Central memory CD8-positive, alpha-beta T cell (primary cell): Measurements from ENCODE around the gene NUTM1.
A peak's percentile ranks its signal among the peaks of the same experiment; 100 is the strongest.

Source experiments
- ATAC-seq: fragments of 150-1000 bp; cut with Tn5 transposase; replicated peaks from 2 replicates; pipeline ENCODE4 v1.10.0; 2022; ENCODE audit warnings: mild to moderate bottlenecking, moderate FRiP score, moderate number of reproducible peaks; ENCODE audit not compliant: poor library complexity, severe bottlenecking; ENCODE audit errors: extremely low read depth
- DNase-seq, 2 donors: peaks; one replicate each; pipeline ENCODE4 v3.0.0; 2021; ENCODE audit warnings: low spot score in 2 of 2
- H3K27ac Mint-ChIP-seq: one replicate; pipeline ENCODE4 v1.8.0; 2022; ENCODE audit warnings: low read depth, mild to moderate bottlenecking, moderate library complexity, mixed read lengths
- H3K27me3 Mint-ChIP-seq: one replicate; pipeline ENCODE4 v1.8.0; 2022; ENCODE audit warnings: mixed read lengths
- H3K36me3 Mint-ChIP-seq: one replicate; pipeline ENCODE4 v1.8.0; 2022; ENCODE audit warnings: mild to moderate bottlenecking, moderate library complexity, mixed read lengths; ENCODE audit not compliant: insufficient read depth
- H3K4me1 Mint-ChIP-seq: one replicate; pipeline ENCODE4 v1.8.0; 2022; ENCODE audit warnings: mixed read lengths
- H3K4me3 Mint-ChIP-seq: one replicate; pipeline ENCODE4 v1.8.0; 2022; ENCODE audit warnings: mild to moderate bottlenecking, moderate library complexity, mixed read lengths
- H3K9me3 Mint-ChIP-seq: one replicate; pipeline ENCODE4 v1.8.0; 2022; ENCODE audit warnings: mixed read lengths

The NUTM1 gene

DNA sequence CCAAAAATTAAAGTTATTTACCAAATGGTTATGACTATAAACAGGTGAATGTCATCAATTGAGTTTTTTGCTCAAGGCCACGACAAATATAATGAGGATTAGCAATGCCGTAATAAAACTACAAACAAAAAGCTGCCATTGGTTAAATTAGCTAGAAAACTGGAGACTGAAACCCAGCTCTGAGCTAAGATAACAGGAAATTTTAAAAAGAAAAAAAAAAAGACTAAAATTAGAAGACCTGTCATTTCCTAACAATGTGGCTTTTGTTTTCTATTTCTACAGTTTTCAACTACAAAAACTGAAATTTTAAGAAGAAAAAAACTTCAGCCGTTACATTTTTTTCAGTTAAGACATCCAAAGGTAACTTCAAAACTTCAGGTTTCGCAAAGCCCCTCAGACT lies 15.2 kb upstream of the NUTM1 start:
- peaks cover 23% of the 10 kb centered on the region for H3K4me1 Mint-ChIP-seq
- no peaks in the 10 kb centered on the region for H3K9me3 Mint-ChIP-seq
- no peak overlapping the region for H3K4me3 Mint-ChIP-seq
- ATAC-seq: no peak
- H3K27me3 Mint-ChIP-seq: no peaks in the 10 kb centered on the region
- H3K36me3 Mint-ChIP-seq: peaks cover 3% of the 10 kb centered on the region
- H3K27ac Mint-ChIP-seq: no peak overlapping the region
- no peak for DNase-seq

GRCh38 chr15:34329006-34329405 lies 14.1 kb upstream of the NUTM1 start:
- Mint-ChIP-seq H3K36me3 (peaks cover 3% of the 10 kb centered on the region), H3K4me1 (peaks cover 26% of the 10 kb centered on the region), H3K4me3 (no peak overlapping the region), H3K27ac (no peak overlapping the region), H3K27me3 (no peaks in the 10 kb centered on the region), H3K9me3 (no peaks in the 10 kb centered on the region)
- ATAC-seq (no peak), DNase-seq (no peak)

- DNase-seq (no peak), ATAC-seq (no peak)
- Mint-ChIP-seq H3K9me3 (no peaks in the 10 kb centered on the region), H3K4me3 (no peak overlapping the region), H3K36me3 (peaks cover 3% of the 10 kb centered on the region), H3K27ac (no peak overlapping the region), H3K4me1 (peaks cover 35% of the 10 kb centered on the region), H3K27me3 (no peaks in the 10 kb centered on the region)
Measured at GRCh38 chr15:34330279-34330678, 12.8 kb upstream of the NUTM1 start.

DNA sequence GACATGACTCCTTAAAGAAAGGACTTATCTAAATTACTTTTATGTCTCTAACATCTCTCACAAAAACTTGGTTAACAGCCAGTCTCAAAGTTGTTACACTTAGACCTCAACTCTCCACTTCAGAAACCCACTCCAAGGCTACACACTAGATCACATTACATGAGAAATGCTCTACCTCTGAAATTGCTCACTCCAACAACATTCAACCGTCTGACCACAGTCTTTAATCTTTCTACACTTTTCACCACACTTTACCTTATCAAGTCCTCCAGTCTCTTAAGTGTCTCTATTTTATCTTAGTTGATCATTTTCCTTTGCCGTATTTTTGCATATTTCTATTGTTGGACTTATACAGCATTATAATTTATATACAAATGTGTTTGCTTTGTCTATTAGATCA lies 11.3 kb upstream of the NUTM1 start:
- DNase-seq: no peak
- Mint-ChIP-seq H3K4me1 (peaks cover 50% of the 10 kb centered on the region), H3K27me3 (no peaks in the 10 kb centered on the region), H3K27ac (peak overlapping the region; percentile 19), H3K9me3 (no peaks in the 10 kb centered on the region), H3K36me3 (peaks cover 6% of the 10 kb centered on the region), H3K4me3 (no peak overlapping the region)
- peak; percentile 84 for ATAC-seq

DNA sequence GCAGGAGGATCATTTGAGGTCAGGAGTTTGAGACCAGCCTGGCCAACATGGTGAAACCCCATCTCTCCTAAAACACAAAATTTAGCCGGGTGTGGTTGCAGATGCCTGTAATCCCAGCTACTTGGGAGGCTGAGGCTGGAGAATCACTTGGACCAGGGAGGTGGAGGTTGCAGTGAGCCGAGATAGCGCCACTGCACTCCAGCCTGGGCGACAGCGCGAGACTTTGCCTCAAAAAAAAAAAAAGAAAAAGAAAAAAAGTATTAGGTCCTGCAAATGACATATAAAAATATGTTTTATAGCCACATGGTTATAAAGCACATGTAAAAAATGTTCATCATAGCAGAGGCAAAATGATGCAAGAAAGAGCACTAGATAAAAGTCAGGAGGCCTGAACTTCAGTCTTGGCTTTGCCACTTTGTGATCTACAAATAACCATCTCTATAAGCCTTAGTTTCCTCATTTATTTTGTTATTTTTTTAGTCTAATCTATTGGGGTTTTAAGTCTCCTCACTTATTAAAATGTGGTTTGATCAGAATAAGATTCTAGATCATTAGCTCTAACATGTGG lies 10.5 kb upstream of the NUTM1 start:
- Mint-ChIP-seq H3K27me3 (no peaks in the 10 kb centered on the region), H3K4me3 (no peak overlapping the region), H3K27ac (no peak overlapping the region), H3K9me3 (no peaks in the 10 kb centered on the region), H3K36me3 (peaks cover 13% of the 10 kb centered on the region), H3K4me1 (peaks cover 55% of the 10 kb centered on the region)
- no peak for ATAC-seq
- DNase-seq: no peak

DNA sequence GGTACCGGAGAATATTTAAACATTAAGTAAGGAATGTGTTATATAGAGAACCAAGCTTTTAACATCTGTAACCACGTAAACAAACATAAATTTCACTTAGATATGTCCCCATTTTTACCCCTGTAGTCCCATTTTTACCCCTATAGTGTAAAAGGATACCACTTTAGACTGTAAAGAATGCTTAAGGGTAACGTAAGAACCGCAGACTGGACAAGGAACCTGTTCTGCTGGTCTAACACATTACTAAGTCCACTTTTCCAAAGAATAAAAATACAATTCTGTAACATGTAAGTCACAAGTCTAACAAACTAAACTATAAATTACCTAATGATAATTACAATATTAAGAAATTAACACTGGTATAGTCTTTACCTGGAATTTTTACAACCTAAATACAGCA lies 8.4 kb upstream of the NUTM1 start:
- peak overlapping the region; percentile 96 for H3K27ac Mint-ChIP-seq
- ATAC-seq (no peak), DNase-seq (no peak)
- peak overlapping the region; percentile 96 for H3K4me3 Mint-ChIP-seq
- no peaks in the 10 kb centered on the region for H3K9me3 Mint-ChIP-seq
- no peaks in the 10 kb centered on the region for H3K27me3 Mint-ChIP-seq
- H3K36me3 Mint-ChIP-seq: peaks cover 15% of the 10 kb centered on the region
- peaks cover 47% of the 10 kb centered on the region for H3K4me1 Mint-ChIP-seq

- ATAC-seq (no peak), DNase-seq (no peak)
- Mint-ChIP-seq H3K4me3 (peak overlapping the region; percentile 96), H3K4me1 (peaks cover 41% of the 10 kb centered on the region), H3K27ac (peak overlapping the region; percentile 96), H3K9me3 (no peaks in the 10 kb centered on the region), H3K36me3 (peaks cover 19% of the 10 kb centered on the region), H3K27me3 (no peaks in the 10 kb centered on the region)
Measured at GRCh38 chr15:34335176-34336032, 7.7 kb upstream of the NUTM1 start.

- peak overlapping the region; percentile 96 for H3K27ac Mint-ChIP-seq
- peak overlapping the region; percentile 96 for H3K4me3 Mint-ChIP-seq
- ATAC-seq: no peak
- H3K4me1 Mint-ChIP-seq: peaks cover 44% of the 10 kb centered on the region
- peaks cover 25% of the 10 kb centered on the region for H3K36me3 Mint-ChIP-seq
- DNase-seq: no peak
- no peaks in the 10 kb centered on the region for H3K9me3 Mint-ChIP-seq
- H3K27me3 Mint-ChIP-seq: no peaks in the 10 kb centered on the region
Measured at GRCh38 chr15:34336231-34336990, 6.7 kb upstream of the NUTM1 start.

DNA sequence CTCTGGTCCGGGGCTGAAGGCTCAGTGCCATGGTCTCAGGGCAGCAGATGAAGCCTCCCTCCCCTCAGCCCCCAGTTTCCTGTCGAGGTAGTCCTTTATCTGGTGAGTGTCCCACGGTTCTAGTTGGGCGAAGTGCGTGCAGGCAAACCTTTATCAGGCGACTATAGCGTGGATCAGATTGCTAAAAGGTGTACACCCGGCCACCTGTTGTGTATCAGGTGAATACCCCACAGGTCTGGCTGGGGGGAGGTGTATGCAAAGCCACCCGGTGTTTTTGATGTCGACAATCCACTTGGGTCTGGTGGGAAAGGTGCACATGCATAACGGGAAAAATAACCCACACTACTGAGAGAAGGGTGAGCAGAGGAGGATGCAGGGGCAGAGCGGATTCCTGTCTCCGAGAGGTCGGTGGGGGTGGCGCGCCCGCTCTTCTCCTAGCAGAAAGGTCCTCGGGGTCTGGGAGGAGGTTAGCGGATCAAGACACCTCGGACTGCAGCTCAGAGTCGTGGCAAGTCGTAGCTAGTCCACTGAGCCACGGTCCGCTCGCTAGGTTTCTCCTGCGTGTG lies 6.0 kb upstream of the NUTM1 start:
- H3K36me3 Mint-ChIP-seq: peaks cover 29% of the 10 kb centered on the region
- no peaks in the 10 kb centered on the region for H3K9me3 Mint-ChIP-seq
- H3K27me3 Mint-ChIP-seq: no peaks in the 10 kb centered on the region
- ATAC-seq: peak; percentile 17
- peaks cover 45% of the 10 kb centered on the region for H3K4me1 Mint-ChIP-seq
- peak overlapping the region; percentile 96 for H3K27ac Mint-ChIP-seq
- no peak for DNase-seq
- peak overlapping the region; percentile 96 for H3K4me3 Mint-ChIP-seq

- H3K4me3 Mint-ChIP-seq: peak within 1 kb of the TSS; percentile 96
- peak; percentile 85 for DNase-seq
- H3K27me3 Mint-ChIP-seq: no peaks in the 10 kb centered on the region
- peaks cover 42% of the 10 kb centered on the region for H3K4me1 Mint-ChIP-seq
- peak within 1 kb of the TSS; percentile 96 for H3K27ac Mint-ChIP-seq
- H3K36me3 Mint-ChIP-seq: peaks cover 26% of the 10 kb centered on the region
- ATAC-seq: peak; percentile 81
- H3K9me3 Mint-ChIP-seq: no peaks in the 10 kb centered on the region
Measured at GRCh38 chr15:34337557-34338306, 5.4 kb upstream of the NUTM1 start, which contains the start of gene SLC12A6. Gene SLC12A6, minus strand, starts transcription at chr15:34337781. Its CDS starts 1,101 bp downstream, at chr15:34336680.

DNA sequence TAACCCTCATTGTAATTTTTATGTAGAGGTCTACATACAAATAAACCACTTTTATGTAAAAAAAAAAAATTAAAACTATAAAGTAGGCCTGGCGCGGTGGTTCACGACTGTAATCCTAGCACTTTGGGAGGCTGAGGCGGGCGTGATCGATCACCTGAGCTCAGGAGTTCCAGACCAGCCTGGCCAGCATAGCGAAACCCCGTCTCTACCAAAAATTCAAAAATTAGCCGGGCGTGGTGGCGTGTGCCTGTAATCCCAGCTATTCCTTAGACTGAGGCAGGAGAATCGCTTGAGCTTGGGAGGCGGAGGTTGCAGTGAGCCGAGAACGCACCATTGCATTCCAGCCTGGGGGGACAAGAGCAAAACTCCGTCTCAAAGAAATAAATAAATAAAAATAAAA lies 4.8 kb upstream of the NUTM1 start:
- no peak for ATAC-seq
- DNase-seq: no peak
- H3K4me3 Mint-ChIP-seq: peak overlapping the region; percentile 96
- H3K27me3 Mint-ChIP-seq: no peaks in the 10 kb centered on the region
- H3K9me3 Mint-ChIP-seq: no peaks in the 10 kb centered on the region
- peaks cover 26% of the 10 kb centered on the region for H3K36me3 Mint-ChIP-seq
- peaks cover 42% of the 10 kb centered on the region for H3K4me1 Mint-ChIP-seq
- H3K27ac Mint-ChIP-seq: no peak overlapping the region

DNA sequence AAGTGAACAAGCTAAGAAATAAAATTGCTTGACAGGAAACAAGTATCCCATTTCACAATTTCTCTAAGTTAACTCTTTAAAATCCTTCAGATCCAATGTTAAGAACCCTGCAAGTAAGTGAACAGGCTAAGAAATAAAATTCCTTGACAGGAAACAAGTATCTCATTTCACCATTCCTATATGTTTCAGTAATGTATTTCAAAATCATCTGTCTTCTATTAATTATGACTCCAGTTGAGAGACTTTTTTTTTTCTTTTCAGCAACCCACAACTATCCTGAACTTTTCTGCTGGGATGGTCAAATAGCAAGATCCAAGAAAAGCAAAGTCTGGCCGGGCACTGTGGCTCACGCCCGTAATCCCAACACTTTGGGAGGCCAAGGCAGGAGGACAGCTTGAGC lies 3.2 kb upstream of the NUTM1 start:
- Mint-ChIP-seq H3K4me1 (peaks cover 33% of the 10 kb centered on the region), H3K36me3 (peaks cover 26% of the 10 kb centered on the region), H3K9me3 (no peaks in the 10 kb centered on the region), H3K4me3 (no peak overlapping the region), H3K27ac (no peak overlapping the region), H3K27me3 (no peaks in the 10 kb centered on the region)
- DNase-seq (no peak), ATAC-seq (no peak)
